H1 (cell line): ENCODE data around the gene DCXR. TPM values are rescaled to one million over a fixed set of nuclear protein-coding genes. Genes with fewer than 3 reads are reported as not detected.

Experiments
- HDAC6 ChIP-seq: IDR thresholded peaks from one replicate; pipeline ENCODE4 v1.7.1; 2012; ENCODE audit warnings: low read depth, mild to moderate bottlenecking, inconsistent platforms, low read length, moderate library complexity
- KDM4A ChIP-seq: IDR thresholded peaks from one replicate; pipeline ENCODE4 v1.7.1; 2012; ENCODE audit warnings: low read depth, mild to moderate bottlenecking, moderate library complexity, low read length, inconsistent platforms; ENCODE audit not compliant: severe bottlenecking
- NANOG ChIP-seq: IDR thresholded peaks from 2 replicates; pipeline ENCODE4 v1.6.1; 2011; ENCODE audit warnings: low read length, low read depth, mild to moderate bottlenecking, inconsistent platforms; ENCODE audit not compliant: insufficient read depth, poor library complexity, severe bottlenecking
- RBBP5 ChIP-seq: IDR thresholded peaks from 2 replicates; pipeline ENCODE4 v1.7.1; 2012; ENCODE audit warnings: low read depth, mild to moderate bottlenecking, inconsistent platforms, low read length, moderate library complexity, borderline replicate concordance
- SP2 ChIP-seq: IDR thresholded peaks from 2 replicates; pipeline ENCODE4 v1.6.1; 2012; ENCODE audit warnings: mild to moderate bottlenecking, low read length, inconsistent platforms
- SP4 ChIP-seq: IDR thresholded peaks from 2 replicates; pipeline ENCODE4 v1.6.1; 2012; ENCODE audit warnings: low read length, inconsistent platforms
- TCF12 ChIP-seq: IDR thresholded peaks from 2 replicates; pipeline ENCODE4 v1.6.1; 2011; ENCODE audit warnings: low read depth, mild to moderate bottlenecking, low read length
- polyA plus RNA-seq, 7 experiments: library from polyadenylated mRNA; depleted of rRNA in 3 of 7; stranded (reverse) in 5 of 7; unstranded in 2 of 7; fragments of >200 nt in 5 of 7; fragments of 200-250 nt in 2 of 7; gene quantifications; 1 replicate in 5 of 7; 2 replicates in 1 of 7; 4 replicates in 1 of 7; pipeline versions ENCODE4 v1.2.1 to v1.2.3, GENCODE V29; 2011 to 2013; ENCODE audit warnings: missing spikeins in 2 of 7, mixed read lengths in 2 of 7
- total RNA-seq: library from RNA; stranded (reverse); fragmentation: NEBNext Ultra II Directional; extraction: Animal tissue kit (Norgen Biotek cat#: 25700); gene quantifications from 2 replicates; pipeline ENCODE4 v1.2.1, GENCODE V29; 2021

The DCXR gene
- total and polyA plus RNA-seq, 2 of the 8 experiments (the other 6 are each of a cell fraction or from before 2014, with no cell fraction given), result 96.3 to 212 TPM

DNA sequence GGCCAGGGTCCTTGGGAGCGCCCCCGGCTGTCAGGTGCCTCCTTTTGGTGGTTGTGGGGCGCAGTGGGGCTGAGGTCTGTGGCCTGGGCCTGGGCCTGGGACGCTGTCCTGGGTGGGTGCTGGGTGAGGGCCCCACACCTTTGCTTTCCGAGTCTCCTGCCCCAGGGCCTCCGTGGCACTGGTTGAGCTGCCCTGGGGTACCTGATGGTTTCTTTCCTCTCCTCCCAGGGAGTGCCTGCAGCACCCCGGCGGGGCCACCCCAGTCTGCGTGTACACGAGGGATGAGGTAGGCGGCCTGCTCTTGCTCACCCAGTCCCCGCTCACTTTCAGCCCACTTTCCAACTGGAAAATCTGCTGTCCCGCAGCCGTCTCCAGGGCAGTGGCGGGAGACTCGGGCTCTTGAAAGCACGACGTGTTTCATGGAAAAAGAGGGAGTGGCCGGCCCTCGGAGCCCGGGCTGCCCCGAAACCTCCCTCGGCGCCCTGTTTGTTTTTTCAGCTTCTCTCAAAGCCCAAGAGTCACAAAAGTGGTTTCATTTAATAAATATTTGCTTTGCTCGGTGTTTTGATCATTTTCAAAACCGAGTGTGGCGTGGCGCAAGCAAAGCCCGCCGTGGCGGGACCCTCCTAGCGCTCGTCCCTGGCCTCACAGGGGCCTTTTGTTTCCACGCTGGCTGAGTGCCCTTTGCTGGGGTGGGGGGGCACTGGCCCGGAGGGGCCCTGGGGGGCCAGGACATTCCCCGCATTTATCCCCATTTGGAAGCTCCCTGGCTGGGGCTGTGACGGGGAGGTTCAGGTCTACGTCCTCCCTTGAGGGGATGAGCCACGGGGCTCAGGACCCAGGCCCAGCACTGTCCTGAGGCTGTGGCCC lies 42.7 kb downstream of the DCXR start (continued):
- TF ChIP-seq TCF12 (no peak), HDAC6 (no peak), KDM4A (no peak), NANOG (no peak), SP2 (no peak), SP4 (no peak), RBBP5 (no peak)
